Erythroblast (primary cell): Measurements from ENCODE around the gene GRM7.

ENCODE experiments used
- DNase-seq, 2 experiments: peaks; one replicate each; lab custom pipeline; 2025; lab: John Stamatoyannopoulos, UW
- GATA1 ChIP-seq: IDR thresholded peaks from 2 replicates; pipeline ENCODE4 v1.6.1; 2011; ENCODE audit warnings: low read depth, mild to moderate bottlenecking, control low read depth, low read length, moderate library complexity
- POLR2A ChIP-seq: IDR thresholded peaks from 2 replicates; pipeline ENCODE4 v1.6.1; 2011; ENCODE audit warnings: mild to moderate bottlenecking, low read length

Gene GRM7

GRCh38 chr3:7293286-7293685, 432.4 kb downstream of the GRM7 start:
- TF ChIP-seq POLR2A (no peak), GATA1 (no peak)
- DNase-seq: no peak

GRCh38 chr3:7305561-7305960, 444.6 kb downstream of the GRM7 start:
- DNase-seq: no peak
- TF ChIP-seq POLR2A (no peak), GATA1 (no peak)

GRCh38 chr3:7306901-7307300, 446.0 kb downstream of the GRM7 start:
- DNase-seq: no peak
- TF ChIP-seq GATA1 (no peak), POLR2A (no peak)

GRCh38 chr3:7307410-7307809, 446.5 kb downstream of the GRM7 start:
- TF ChIP-seq POLR2A (no peak), GATA1 (no peak)
- DNase-seq: no peak

GRCh38 chr3:7309641-7310102, 448.8 kb downstream of the GRM7 start:
- TF ChIP-seq POLR2A: no peak
- TF ChIP-seq GATA1: no peak
- DNase-seq: no peak

- TF ChIP-seq POLR2A (no peak), GATA1 (no peak)
- no peak for DNase-seq
Measured at GRCh38 chr3:7315037-7315436, 454.1 kb downstream of the GRM7 start.

- DNase-seq: no peak
- TF ChIP-seq POLR2A (no peak), GATA1 (no peak)
Measured at GRCh38 chr3:7322957-7323669, 462.2 kb downstream of the GRM7 start.

GRCh38 chr3:7328339-7328738, 467.4 kb downstream of the GRM7 start:
- DNase-seq: no peak
- TF ChIP-seq POLR2A (no peak), GATA1 (no peak)

GRCh38 chr3:7332696-7333095, 471.8 kb downstream of the GRM7 start:
- DNase-seq: no peak
- TF ChIP-seq GATA1 (no peak), POLR2A (no peak)

- TF ChIP-seq GATA1 (no peak), POLR2A (no peak)
- DNase-seq: no peak
Measured at GRCh38 chr3:7333125-7333524, 472.2 kb downstream of the GRM7 start.

- TF ChIP-seq POLR2A: no peak
- no peak for TF ChIP-seq GATA1
- no peak for DNase-seq
Measured at GRCh38 chr3:7340795-7341194, 479.9 kb downstream of the GRM7 start.

GRCh38 chr3:7346364-7346763, 485.4 kb downstream of the GRM7 start:
- DNase-seq: no peak
- TF ChIP-seq POLR2A: no peak
- no peak for TF ChIP-seq GATA1

GRCh38 chr3:7357101-7357500, 496.2 kb downstream of the GRM7 start:
- no peak for TF ChIP-seq POLR2A
- TF ChIP-seq GATA1: no peak
- DNase-seq: no peak

- no peak for TF ChIP-seq POLR2A
- TF ChIP-seq GATA1: no peak
- DNase-seq: no peak
Measured at GRCh38 chr3:7367968-7368367, 507.1 kb downstream of the GRM7 start.

- DNase-seq: no peak
- TF ChIP-seq GATA1: no peak
Measured at GRCh38 chr3:7368597-7368996, 507.7 kb downstream of the GRM7 start.
